Keratinocyte (primary cell): ENCODE data around the gene TPI1.
"Not testable (repeated sequence)": the region's sequence is repeated elsewhere in the genome, so short reads cannot be mapped to it uniquely, and the experiment has no call there.

Source experiments
- CTCF ChIP-seq, 3 experiments: IDR thresholded peaks in 1 of 3; conservative IDR thresholded peaks in 1 of 3; optimal IDR thresholded peaks in 1 of 3; 2 replicates in 2 of 3; 3 replicates in 1 of 3; pipeline versions ENCODE3 to v1.5.1; 2011; ENCODE audit warnings: low read length in 3 of 3, mild to moderate bottlenecking in 3 of 3, moderate library complexity in 2 of 3, control low read depth in 1 of 3, inconsistent platforms in 1 of 3; ENCODE audit not compliant: insufficient read depth in 2 of 3; ENCODE audit errors: extremely low read depth in 1 of 3
- EZH2 ChIP-seq: IDR thresholded peaks from one replicate; pipeline ENCODE4 v1.6.1; 2012; ENCODE audit warnings: inconsistent platforms, mild to moderate bottlenecking, low read length, moderate library complexity

GRCh38 chr12:6886206-6886999 lies 19.1 kb downstream of the TPI1 start:
- not testable (repeated sequence) for TF ChIP-seq CTCF (optimal IDR thresholded peaks at IDR 0.05 in 1 of 3, IDR thresholded peaks at IDR 0.05 in 1 of 3, conservative IDR thresholded peaks at IDR 0.05 in 1 of 3; ENCODE audit: extremely low read depth in 1 of 3, insufficient read depth in 2 of 3, low read length in 3 of 3); EZH2
